Right cardiac atrium (tissue), 5 donors: ENCODE data around the gene TNFAIP8L1. TPM values are rescaled to one million over a fixed set of nuclear protein-coding genes. Genes with fewer than 3 reads are reported as not detected.
A peak's percentile ranks its signal among the peaks of the same experiment; 100 is the strongest.
"Not testable (repeated sequence)": the region's sequence is repeated elsewhere in the genome, so short reads cannot be mapped to it uniquely, and the experiment has no call there.

Source experiments
- ATAC-seq, 2 donors: fragments of 200-7000 bp; cut with Tn5 transposase; one replicate each; pipeline versions ENCODE4 v1.8.0 to v1.9.1; 2020; ENCODE audit warnings: moderate library complexity in 2 of 2, mild to moderate bottlenecking in 1 of 2
- DNase-seq, 3 donors: peaks; one replicate each; pipeline ENCODE4 v3.0.0-alpha.2; 2020
- H3K27ac ChIP-seq: one replicate; pipeline ENCODE4 v1.5.1; 2013; ENCODE audit warnings: mild to moderate bottlenecking, low read length, control low read depth, moderate library complexity
- H3K27me3 ChIP-seq: one replicate; pipeline ENCODE4 v1.6.1; 2013; ENCODE audit not compliant: control insufficient read depth, insufficient read depth
- H3K4me1 ChIP-seq: one replicate; pipeline ENCODE4 v1.6.1; 2013; ENCODE audit warnings: low read length; ENCODE audit not compliant: control insufficient read depth, insufficient read depth
- H3K4me3 ChIP-seq: one replicate; pipeline ENCODE4 v1.5.1; 2013; ENCODE audit warnings: low read length, control low read depth
- H3K9me3 ChIP-seq: one replicate; pipeline ENCODE4 v1.6.1; 2013; ENCODE audit warnings: low read length; ENCODE audit not compliant: control insufficient read depth
- WGBS: extraction: QIAGEN DNeasy Blood & Tissue Kit; methylation state at CpG from one replicate; pipeline ENCODE4 v1.1.7; 2013; 5-methylcytosine and 5-hydroxymethylcytosine counted together
- intact Hi-C, 4 donors: fragments of 100-400 bp; cut with DNase I; formaldehyde crosslinking; loops; one replicate each; pipeline versions ENCODE4 v1.11.0 to v1.14.0; 2022 to 2023
- long read RNA-seq, 4 donors: library from polyadenylated mRNA; unstranded; transcript quantifications; one replicate each; pipeline ENCODE4 v2.0.0, GENCODE V29; 2020 to 2021
- polyA plus RNA-seq: library from polyadenylated mRNA; stranded (reverse); fragments of 200-250 nt; gene quantifications from one replicate; pipeline ENCODE4 v1.2.3, GENCODE V29; 2013
- total RNA-seq, 4 donors: library from RNA; stranded (reverse); fragmentation: NEBNext Ultra II Directional; extraction: Animal tissue kit (Norgen Biotek cat#: 25700); gene quantifications; one replicate each; pipeline ENCODE4 v1.2.1, GENCODE V29; 2021
- donor health status: healthy with polysubstance abuse.
- donor health status: DM: no; HTN: yes; CAD: no.
- donor health status: DM: no; HTN: no; CAD: no.
- donor health status: DM: no; HTN: yes; CAD: no; lungs with severe emphysema.
- donor health status: DM: yes; HTN: yes; CAD: no.

TNFAIP8L1 gene
- total RNA-seq, result 1 to 10 TPM; 2.8 to 5.6 (median 4.6) TPM
- 6.0 TPM for polyA plus RNA-seq
- long read RNA-seq, donor 1, transcript TNFAIP8L1-201 (2 exons, 3,814 nt), result major isoform, 15 of 21 reads
- long read RNA-seq, donor 1, partial matches to known transcripts, result 0 of 21 reads
- long read RNA-seq, donor 1, other reads (novel, unspliced or antisense), result 5 of 21 reads
- long read RNA-seq, donor 2, partial matches to known transcripts, result 0 of 4 reads
- long read RNA-seq, donor 2, other reads (novel, unspliced or antisense), result 1 of 4 reads
- long read RNA-seq, donor 3, transcript TNFAIP8L1-201 (2 exons, 3,814 nt), result major isoform, 15 of 17 reads
- long read RNA-seq, donor 3, partial matches to known transcripts, result 0 of 17 reads
- long read RNA-seq, donor 3, other reads (novel, unspliced or antisense), result 2 of 17 reads
- long read RNA-seq, donor 4, partial matches to known transcripts, result 0 of 6 reads
- long read RNA-seq, donor 4, other reads (novel, unspliced or antisense), result 4 of 6 reads

- no peaks in the 10 kb centered on the region for H3K9me3 ChIP-seq
- DNase-seq, result peak; percentile 96 to 98 (median 98)
- no peaks in the 10 kb centered on the region for H3K27me3 ChIP-seq
- H3K4me1 ChIP-seq, result no peaks in the 10 kb centered on the region
- intact Hi-C loops, result loop anchor here (5.0 kb wide), 2 partner anchors 62 to 82 kb away; partner anchors contain the start of gene SEMA6B (in 2 of the 4)
- peak within 1 kb of the TSS; percentile 30 for H3K27ac ChIP-seq
- peak; percentile 93 to 96 for ATAC-seq
- H3K4me3 ChIP-seq, result peak within 1 kb of the TSS; percentile 55
- 3% methylated on average over 49 of the region's 49 CpGs for WGBS
Observed at GRCh38 chr19:4638828-4639530, at the start of gene TNFAIP8L1. TNFAIP8L1 (plus strand) TSS chr19:4639516; CDS start chr19:4651870, 12,354 bp downstream.

- DNase-seq, result peak in 1 of 3 donors; percentile 75
- peak; percentile 48 to 61 for ATAC-seq
- H3K4me3 ChIP-seq, result no peak overlapping the region
- H3K27ac ChIP-seq, result no peak overlapping the region
- H3K27me3 ChIP-seq, result no peaks in the 10 kb centered on the region
- 54% methylated on average over 11 of the region's 11 CpGs for WGBS
- intact Hi-C loops, result no loop called here
- no peaks in the 10 kb centered on the region for H3K4me1 ChIP-seq
- no peaks in the 10 kb centered on the region for H3K9me3 ChIP-seq
Observed at GRCh38 chr19:4589579-4590410, 49.5 kb upstream of the TNFAIP8L1 start.

GRCh38 chr19:4590559-4590958 lies 48.8 kb upstream of the TNFAIP8L1 start:
- no peaks in the 10 kb centered on the region for H3K4me1 ChIP-seq
- no peak overlapping the region for H3K4me3 ChIP-seq
- ATAC-seq, result no peak
- no peak overlapping the region for H3K27ac ChIP-seq
- DNase-seq, result peak in 1 of 3 donors; percentile 17
- H3K27me3 ChIP-seq, result no peaks in the 10 kb centered on the region
- no peaks in the 10 kb centered on the region for H3K9me3 ChIP-seq
- intact Hi-C loops, result no loop called here
- 82% methylated on average over 9 of the region's 9 CpGs for WGBS

GRCh38 chr19:4591320-4591719 lies 48.0 kb upstream of the TNFAIP8L1 start:
- Histone ChIP-seq H3K4me3 (no peak overlapping the region), H3K9me3 (no peaks in the 10 kb centered on the region), H3K4me1 (no peaks in the 10 kb centered on the region), H3K27me3 (no peaks in the 10 kb centered on the region), H3K27ac (no peak overlapping the region)
- intact Hi-C loops, result no loop called here
- DNase-seq (peak in 1 of 3 donors; percentile 5), ATAC-seq (no peak)
- WGBS, result 53% methylated on average over 6 of the region's 6 CpGs

- ATAC-seq, result no peak
- DNase-seq, result peak in 1 of 3 donors; percentile 4
- 65% methylated on average over 5 of the region's 5 CpGs for WGBS
- Histone ChIP-seq H3K9me3 (no peaks in the 10 kb centered on the region), H3K4me3 (no peak overlapping the region), H3K4me1 (no peaks in the 10 kb centered on the region), H3K27me3 (no peaks in the 10 kb centered on the region), H3K27ac (no peak overlapping the region)
- intact Hi-C loops, result no loop called here
Observed at GRCh38 chr19:4592445-4592844, 46.9 kb upstream of the TNFAIP8L1 start.

GRCh38 chr19:4593409-4593851 lies 45.9 kb upstream of the TNFAIP8L1 start:
- 69% methylated on average over 6 of the region's 6 CpGs for WGBS
- H3K27ac ChIP-seq, result no peak overlapping the region
- DNase-seq (no peak), ATAC-seq (no peak)
- no peaks in the 10 kb centered on the region for H3K9me3 ChIP-seq
- H3K4me3 ChIP-seq, result no peak overlapping the region
- H3K4me1 ChIP-seq, result no peaks in the 10 kb centered on the region
- no peaks in the 10 kb centered on the region for H3K27me3 ChIP-seq
- intact Hi-C loops, result no loop called here

- ATAC-seq (no peak), DNase-seq (no peak)
- Histone ChIP-seq H3K27me3 (no peaks in the 10 kb centered on the region), H3K4me3 (no peak overlapping the region), H3K9me3 (no peaks in the 10 kb centered on the region), H3K27ac (no peak overlapping the region), H3K4me1 (no peaks in the 10 kb centered on the region)
- 65% methylated on average over 9 of the region's 9 CpGs for WGBS
- intact Hi-C loops, result no loop called here
Observed at GRCh38 chr19:4594201-4594600, 45.1 kb upstream of the TNFAIP8L1 start.

- H3K9me3 ChIP-seq, intact Hi-C loops, DNase-seq, H3K27me3 ChIP-seq, H3K4me1 ChIP-seq, H3K4me3 ChIP-seq, H3K27ac ChIP-seq, ATAC-seq: not testable (repeated sequence)
- WGBS, result 95% methylated on average over 9 of the region's 9 CpGs
Observed at GRCh38 chr19:4595158-4595557, 44.2 kb upstream of the TNFAIP8L1 start.

- H3K9me3 ChIP-seq, result no peaks in the 10 kb centered on the region
- H3K27me3 ChIP-seq, result no peaks in the 10 kb centered on the region
- intact Hi-C loops, result no loop called here
- DNase-seq (peak in 1 of 3 donors; percentile 43), ATAC-seq (no peak)
- no peak overlapping the region for H3K27ac ChIP-seq
- H3K4me3 ChIP-seq, result no peak overlapping the region
- no peaks in the 10 kb centered on the region for H3K4me1 ChIP-seq
- WGBS, result 48% methylated on average over 21 of the region's 21 CpGs
Observed at GRCh38 chr19:4596033-4596904, 43.0 kb upstream of the TNFAIP8L1 start.
